GM23338 (cell line): Measurements from ENCODE around the gene TBC1D5.

Source experiments
- CREB1 ChIP-seq: fragments of 250-450 bp; sonication (Bioruptor Pico); IDR thresholded peaks from 2 replicates; pipeline ENCODE4 v1.5.0; 2020; ENCODE audit warnings: low read depth, mild to moderate bottlenecking, moderate library complexity
- EZH2phosphoT487 ChIP-seq: fragments of 200-600 bp; sonication (generic); IDR thresholded peaks from one replicate; pipeline ENCODE4 v1.8.1; 2018; ENCODE audit warnings: antibody characterized with exemption; ENCODE audit not compliant: unreplicated experiment
- POLR2AphosphoS5 ChIP-seq: IDR thresholded peaks from 2 replicates; pipeline ENCODE4 v1.6.1; 2016; ENCODE audit warnings: antibody characterized with exemption, low read depth
- ZNF331 ChIP-seq: fragments of 250-450 bp; sonication (Bioruptor Pico); IDR thresholded peaks from 2 replicates; pipeline ENCODE4 v1.5.0; 2020; ENCODE audit warnings: low read depth, mild to moderate bottlenecking, moderate library complexity
- TF ChIP-seq, protein P1 (sequence below), 2 experiments: fragments of 200-600 bp in 1 of 2; sonication (generic) in 1 of 2; conservative IDR thresholded peaks; 2 replicates each; pipeline versions ENCODE4 v1.5.1 to v1.6.1; 2016 to 2017; ENCODE audit warnings: antibody characterized with exemption in 2 of 2, low read depth in 2 of 2, mild to moderate bottlenecking in 2 of 2, moderate library complexity in 1 of 2

DNA sequence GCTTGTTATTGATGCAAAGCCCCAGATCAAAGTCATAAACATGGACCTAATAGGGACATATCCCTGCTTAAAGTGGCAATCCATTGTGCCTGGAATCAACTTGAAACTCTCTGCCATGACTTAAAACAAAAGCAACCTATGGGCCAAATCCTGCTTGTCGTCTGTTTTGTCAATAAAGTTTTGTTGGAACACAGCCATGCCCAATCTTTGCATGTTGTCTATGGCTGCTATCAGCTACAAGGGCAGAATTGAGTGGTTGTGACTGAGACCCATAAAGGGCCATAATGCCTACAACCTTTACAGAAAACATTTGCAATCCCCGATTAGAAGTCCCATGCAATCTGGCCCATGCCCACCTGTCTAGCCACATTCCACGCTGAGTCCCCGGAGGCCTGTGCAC is 622.3 kb downstream of the TBC1D5 start:
- TF ChIP-seq, protein P1, sequence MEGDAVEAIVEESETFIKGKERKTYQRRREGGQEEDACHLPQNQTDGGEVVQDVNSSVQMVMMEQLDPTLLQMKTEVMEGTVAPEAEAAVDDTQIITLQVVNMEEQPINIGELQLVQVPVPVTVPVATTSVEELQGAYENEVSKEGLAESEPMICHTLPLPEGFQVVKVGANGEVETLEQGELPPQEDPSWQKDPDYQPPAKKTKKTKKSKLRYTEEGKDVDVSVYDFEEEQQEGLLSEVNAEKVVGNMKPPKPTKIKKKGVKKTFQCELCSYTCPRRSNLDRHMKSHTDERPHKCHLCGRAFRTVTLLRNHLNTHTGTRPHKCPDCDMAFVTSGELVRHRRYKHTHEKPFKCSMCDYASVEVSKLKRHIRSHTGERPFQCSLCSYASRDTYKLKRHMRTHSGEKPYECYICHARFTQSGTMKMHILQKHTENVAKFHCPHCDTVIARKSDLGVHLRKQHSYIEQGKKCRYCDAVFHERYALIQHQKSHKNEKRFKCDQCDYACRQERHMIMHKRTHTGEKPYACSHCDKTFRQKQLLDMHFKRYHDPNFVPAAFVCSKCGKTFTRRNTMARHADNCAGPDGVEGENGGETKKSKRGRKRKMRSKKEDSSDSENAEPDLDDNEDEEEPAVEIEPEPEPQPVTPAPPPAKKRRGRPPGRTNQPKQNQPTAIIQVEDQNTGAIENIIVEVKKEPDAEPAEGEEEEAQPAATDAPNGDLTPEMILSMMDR (conservative IDR thresholded peaks at IDR 0.05; ENCODE audit: low read depth in 2 of 2): no peak
- TF ChIP-seq ZNF331 (CRISPR knock-in tag) (no peak), EZH2phosphoT487 (no peak), CREB1 (CRISPR knock-in tag) (no peak), POLR2AphosphoS5 (no peak)
